Activated CD4-positive, CD25-positive, alpha-beta regulatory T cell treated with anti-CD3 and anti-CD28 coated beads, Interleukin-2, amount 50 U/mL, for 72 hours (primary cell): ENCODE data around the gene PDE4B.

ENCODE experiments used
- DNase-seq: peaks from one replicate; pipeline ENCODE4 v3.0.0; 2021

PDE4B gene

DNA sequence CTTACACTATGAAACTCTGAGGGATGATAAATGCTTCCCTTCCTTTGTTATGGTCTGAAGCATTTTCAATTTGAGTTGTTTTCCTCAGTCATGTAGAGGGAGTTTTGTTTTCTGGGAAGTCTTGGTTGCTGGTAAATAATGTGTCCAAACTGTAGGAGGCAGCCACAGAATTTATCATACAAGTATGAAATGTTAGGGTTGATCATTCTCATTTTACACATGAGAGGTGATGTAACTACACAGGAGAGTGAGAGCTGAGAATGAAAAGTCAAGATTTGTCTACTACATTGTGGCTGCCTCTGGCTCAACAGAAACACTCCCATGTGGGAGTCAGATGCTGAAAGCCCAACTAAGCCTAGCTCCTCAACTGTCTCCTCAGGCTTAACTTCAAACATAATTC lies 558.8 kb downstream of the PDE4B start:
- no peak for DNase-seq

DNA sequence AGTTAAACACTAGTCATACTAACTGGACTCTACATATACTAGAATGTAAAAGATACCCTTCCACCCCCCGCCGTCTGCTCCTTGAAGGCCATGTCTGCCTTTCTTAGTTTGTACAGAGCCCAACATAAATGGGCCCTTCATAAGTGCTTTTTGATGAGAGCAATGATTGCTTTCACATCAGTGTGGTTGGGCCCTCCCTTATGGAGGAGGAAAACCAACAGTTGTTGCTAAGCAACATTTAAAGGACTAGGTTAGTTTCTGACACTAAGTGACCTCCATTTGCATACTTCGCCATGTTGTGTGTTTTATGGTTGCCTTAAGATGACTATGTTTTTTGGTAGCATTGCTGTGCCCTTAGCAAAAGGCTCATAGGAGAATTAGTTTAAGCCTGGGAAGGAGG lies 559.2 kb downstream of the PDE4B start:
- DNase-seq, result no peak

DNA sequence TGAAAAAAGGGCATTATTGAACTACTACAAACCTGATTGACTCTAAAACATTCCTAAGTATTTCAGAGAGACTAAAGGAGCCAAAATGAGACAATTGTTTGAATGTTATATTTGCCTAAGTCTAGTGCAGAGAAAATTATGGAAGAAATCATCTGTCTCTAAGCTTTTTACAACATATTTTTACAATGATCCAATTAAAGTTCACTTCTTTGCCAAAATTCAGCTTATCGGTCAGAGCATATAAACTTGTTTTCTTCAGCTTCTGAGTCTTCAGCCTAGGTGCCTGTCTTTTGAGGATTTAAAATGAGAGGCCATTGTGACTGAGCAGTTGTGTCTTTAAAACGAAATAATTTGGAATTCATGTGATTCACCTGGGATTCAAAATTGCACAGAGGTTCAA lies 560.1 kb downstream of the PDE4B start:
- no peak for DNase-seq

DNA sequence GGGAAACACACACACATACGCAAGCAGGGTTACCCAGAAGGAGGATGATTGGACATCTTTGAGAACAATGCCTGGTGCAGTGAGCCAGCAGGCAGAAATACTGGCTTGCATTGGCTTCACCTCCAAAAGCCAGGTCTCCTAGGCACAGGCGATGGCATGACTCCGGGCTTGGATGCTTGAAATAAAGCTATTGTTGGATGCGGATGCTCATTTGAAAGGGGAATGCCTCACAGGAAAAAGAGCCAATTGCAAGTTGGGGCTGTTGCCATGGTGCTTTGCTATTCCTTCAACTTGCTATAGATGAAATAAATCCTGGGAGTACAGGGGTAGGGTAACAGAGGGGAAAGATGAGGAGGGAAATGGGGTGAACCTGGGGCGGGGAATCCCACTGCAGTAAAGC lies 560.6 kb downstream of the PDE4B start:
- no peak for DNase-seq

DNA sequence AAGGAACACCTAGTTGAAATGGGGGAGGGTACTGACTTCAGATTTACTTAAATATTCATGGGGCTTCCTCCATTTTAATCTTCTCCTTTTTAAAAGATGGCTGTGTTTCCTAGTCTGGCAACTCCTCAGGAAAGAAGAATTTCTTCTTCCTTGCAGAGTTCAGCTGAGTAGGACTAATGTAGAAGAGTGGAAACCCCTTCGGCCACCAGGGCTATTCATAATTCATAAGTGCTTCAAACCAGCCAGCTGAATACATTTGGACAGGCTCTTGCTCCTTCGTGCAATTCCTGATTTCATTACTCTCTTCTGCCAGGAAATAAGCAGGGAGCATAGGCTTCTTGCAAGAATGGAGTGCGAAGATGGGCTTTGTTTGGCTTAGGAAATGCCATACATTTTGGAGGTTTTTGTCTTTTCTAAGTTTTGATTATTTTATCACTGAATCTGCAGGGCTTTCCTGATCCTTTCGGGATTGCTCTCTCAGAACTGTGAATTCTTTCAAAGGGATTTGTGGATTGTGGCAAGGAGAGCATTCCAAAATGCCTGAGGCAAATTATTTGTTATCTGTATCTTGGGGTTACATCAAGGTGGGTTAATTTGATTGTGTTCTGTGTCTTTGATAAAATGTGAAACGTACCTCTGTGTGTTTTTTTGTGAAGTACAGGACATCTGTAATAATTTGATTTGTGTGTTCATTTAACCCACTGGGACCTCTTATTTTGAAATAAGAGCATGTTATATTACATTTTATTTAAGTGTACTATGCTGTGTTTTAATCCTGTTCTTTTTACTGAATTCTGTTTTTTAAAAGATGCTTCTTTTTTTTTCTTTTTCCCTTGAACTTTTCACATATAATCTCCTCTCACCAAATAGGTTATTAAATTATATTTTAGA lies 561.9 kb downstream of the PDE4B start:
- no peak for DNase-seq

DNA sequence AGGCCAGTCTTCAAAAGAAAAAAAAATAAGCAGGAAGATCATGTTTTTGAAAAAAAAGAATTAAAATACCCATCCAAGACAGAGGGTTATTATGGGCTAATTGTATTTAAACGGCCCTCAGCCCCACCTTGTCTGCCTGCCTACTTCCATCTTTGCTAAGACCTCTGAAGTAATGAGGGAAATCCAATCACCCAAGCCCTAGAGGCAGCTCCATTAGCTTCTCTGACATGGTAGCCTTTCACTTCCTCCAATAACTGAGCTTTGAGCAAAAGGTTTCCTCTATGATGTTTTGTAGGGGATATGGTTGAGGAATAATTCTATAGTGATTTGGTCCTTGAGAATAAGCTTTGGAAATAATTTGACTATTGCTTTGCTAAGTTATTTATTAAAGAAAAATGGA lies 563.1 kb downstream of the PDE4B start:
- DNase-seq, result no peak

DNA sequence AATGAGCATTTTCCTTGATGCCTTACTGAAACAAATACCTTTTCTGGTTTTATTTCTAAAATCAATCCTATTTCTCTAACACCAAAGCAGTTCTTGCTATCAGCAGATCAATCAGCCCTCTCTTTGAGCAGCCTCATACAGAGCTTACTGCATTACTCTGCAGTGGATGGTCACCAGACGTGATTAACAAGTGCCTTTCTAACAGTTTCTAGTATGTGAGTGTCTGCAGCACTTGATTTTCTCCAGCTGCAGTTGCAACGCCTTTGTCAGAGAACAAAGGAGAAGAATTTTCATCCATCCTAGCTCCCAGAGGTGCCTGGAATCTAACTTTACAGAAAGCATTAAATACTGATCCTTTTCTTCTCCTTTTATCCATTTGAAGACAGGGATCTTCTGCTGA lies 563.9 kb downstream of the PDE4B start:
- no peak for DNase-seq

DNA sequence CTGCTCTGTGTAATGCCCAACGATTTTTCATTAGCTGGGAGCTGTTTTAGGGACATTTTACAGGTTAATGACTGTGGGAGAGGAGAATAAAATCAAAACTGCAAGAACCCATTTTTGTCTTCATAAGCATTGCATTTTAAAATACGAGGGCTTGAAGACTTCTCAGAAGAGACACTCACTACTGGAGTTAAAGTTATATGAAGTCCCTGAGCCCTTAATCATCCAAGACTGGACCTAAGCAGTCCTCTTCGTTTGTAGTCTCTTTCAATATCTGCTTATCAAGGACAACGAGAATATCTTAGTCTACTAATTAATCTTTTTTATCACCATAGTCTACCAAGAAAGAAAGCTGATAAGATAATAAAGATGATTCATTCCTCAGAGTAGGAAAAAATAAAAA lies 564.3 kb downstream of the PDE4B start:
- DNase-seq, result no peak

DNA sequence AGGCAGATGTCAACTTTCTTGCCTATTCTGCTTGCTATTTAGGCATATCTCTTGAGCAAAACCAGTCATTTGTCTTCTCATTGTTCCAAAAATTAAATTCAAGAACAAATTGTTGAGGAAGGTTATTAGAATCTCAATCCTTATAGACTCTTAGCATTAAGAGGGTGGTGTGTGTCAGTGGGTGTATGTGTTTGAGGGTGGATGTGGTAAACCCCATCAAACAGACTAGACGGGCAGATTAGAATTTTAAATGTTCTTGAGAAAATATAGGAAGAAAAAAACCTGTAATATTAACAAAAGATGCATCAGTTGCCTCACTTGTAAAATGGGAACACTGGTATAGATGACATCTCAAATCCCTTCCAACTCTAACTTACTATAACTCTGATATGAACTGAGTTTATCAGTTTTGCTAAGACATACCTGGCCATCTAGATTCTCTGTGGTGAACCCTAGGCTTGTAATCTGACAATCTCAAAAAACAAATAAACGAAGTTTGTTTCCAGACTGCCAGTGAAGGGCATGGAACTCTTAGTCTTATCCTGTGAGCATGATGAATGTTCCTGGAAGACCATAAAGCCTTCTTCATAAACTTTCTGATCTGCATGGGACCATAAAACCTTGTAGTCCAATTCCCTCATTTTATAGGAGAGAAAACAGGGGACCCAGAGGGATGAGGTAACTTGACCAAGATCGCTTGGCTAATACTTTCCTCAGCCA lies 564.9 kb downstream of the PDE4B start:
- no peak for DNase-seq

DNA sequence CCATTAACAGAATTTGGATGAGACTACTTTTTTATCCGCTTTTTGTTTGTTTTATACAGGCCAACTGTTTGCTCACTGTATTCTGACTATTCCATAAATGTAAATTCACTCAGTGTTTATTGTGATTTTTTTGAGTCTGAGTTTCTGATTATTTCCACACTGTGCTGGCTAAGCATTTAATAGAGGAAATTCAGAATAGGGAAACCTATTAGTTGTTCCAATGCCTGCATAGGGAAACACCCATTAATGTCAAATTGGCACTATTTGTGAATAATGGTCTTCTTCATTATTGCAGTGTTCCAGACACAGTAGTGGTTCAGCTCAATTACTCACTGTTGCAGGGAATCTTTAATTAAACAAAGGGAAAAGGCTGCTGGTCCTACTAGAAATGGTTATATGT lies 566.6 kb downstream of the PDE4B start:
- DNase-seq, result no peak

DNA sequence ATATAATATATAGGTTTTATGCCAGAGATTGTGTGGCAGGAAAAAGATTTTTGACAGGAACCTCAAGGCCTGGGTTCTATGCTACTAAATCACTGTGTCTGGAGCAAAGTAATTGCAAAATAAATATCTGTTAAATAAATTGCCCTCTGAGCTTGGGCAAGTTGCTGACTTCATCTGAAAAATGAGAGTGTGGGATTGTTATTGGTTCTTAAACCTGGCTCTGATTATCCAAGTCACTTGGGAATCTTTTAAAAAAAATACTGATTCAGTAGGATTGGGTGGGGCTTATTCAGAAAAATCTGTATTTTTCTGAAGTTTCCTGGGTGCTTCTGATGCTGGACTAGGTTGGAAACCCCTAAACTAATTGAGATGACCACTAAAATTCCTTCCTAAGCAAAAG lies 567.1 kb downstream of the PDE4B start:
- no peak for DNase-seq

DNA sequence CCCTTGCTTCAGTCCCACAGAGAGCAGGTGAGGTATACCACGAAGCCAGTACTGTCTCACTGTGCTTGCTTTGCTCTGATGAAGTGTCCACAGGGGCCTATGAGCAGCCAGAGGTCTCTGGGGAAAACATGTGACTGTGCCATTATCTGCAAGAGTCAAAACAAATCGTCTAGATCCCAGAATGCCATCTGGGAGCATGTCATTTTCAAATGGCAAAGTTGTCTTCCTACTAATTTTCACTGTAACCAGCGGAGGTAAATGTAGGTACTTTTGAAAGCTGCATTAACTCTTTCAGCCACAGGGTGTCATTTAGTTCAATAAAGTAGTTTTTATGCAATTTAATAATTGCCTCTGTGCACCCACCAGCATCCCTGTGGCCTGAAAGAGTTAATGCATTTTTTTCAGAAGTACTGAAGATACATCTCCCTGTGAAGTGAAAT lies 567.6 kb downstream of the PDE4B start:
- no peak for DNase-seq

DNA sequence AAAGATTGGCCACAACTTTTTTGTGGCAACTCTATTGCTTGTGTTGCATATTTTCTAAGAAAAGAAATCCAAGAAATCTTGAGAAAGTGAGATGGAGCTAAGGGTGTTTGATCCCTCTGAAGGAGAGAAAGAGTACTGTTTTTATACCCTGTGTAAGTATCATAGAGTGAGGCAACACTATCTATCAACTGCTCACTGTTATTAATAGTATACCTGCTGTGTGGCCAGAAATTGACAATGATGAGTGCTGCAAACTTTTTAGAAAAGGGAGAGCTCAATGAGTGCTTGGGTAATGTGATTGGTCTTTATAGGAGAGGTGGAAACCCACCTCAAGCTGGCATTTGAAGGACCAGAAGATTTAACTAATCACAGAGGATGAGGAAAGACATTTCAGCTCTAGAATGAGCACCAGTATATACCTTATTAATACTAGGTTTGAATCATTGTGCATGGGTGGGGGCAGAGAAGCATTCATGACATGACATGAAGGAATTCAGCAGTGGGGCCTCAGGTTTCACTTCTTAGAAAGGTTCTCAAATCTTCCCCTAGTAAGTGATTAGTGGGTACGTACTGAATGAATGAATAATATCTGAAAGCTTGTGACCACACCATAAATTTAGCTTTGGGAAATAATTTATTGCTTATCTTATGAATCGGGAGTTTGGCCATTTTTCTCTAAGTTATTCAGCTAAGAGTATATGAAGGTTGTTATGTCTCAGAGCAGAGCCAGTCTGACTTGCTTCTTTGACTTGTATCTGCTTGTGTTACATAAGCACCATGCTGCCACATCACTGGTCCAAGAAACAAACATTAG lies 572.1 kb downstream of the PDE4B start:
- DNase-seq, result no peak

DNA sequence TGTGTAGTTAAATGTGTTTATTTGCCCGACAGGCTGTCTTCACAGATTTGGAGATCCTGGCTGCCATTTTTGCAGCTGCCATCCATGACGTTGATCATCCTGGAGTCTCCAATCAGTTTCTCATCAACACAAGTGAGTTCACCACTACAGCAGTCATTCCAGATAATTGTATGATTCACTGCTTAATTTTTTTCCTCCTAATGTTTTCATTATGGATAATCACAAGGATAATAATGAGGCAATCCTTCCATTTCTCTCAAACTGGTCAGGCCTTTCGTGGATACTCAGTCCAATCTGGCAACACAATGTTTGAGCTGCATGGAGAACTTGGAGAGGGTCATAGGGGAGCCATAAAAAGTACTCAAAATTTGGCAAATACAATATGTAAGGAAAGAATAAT lies 572.9 kb downstream of the PDE4B start:
- DNase-seq, result no peak

DNA sequence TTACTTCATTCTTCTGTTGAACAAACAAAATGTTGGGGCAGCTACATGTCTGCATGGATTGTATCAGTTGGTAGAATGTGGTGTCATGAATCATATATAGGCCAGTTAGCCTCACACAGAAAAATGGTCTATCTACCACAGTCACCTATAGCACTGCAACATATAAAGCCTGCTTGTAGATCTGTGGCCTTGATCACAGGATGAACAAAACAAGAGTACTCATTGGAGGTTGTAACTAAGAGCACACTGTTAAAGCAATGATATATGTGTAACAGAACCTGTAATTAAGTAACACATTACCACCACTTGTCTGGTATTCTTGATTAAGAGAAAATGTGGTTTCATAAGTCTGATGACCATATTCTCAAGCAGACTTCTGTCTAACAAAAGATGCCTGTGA lies 573.9 kb downstream of the PDE4B start:
- no peak for DNase-seq

DNA sequence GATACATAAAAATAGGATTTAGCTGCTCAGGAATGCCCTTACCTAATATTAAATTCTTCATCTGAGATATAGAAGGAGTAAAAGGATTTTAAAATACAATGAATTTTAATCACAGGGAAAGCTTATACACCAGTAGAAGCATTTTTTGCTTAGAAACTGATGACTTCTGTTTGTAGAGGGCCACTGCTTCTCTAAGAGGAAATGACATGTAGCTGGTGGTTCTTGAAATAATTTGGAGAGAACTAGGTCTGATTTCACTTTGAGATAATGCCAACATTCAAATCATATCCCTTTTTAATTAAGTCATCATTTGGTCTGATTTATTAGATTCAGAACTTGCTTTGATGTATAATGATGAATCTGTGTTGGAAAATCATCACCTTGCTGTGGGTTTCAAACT lies 574.7 kb downstream of the PDE4B start:
- no peak for DNase-seq

DNA sequence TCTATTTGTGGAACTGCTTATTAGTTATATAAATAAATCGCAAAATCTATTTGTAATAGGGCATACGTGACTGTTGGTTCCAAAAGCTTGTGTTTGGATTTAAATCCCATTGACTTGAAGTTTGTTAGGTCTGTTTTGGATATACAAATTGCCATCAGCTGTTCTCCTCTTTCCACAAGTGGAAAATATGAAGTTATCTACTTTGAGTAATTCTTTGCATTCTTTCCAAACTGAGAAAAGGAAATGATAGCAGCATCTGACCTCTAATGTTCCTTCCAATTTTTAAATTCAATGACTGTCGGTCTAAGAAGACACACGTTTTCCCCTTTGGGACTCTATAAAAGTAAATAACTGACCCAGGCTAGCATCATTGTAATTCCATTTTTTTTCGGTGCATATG lies 575.6 kb downstream of the PDE4B start:
- no peak for DNase-seq

DNA sequence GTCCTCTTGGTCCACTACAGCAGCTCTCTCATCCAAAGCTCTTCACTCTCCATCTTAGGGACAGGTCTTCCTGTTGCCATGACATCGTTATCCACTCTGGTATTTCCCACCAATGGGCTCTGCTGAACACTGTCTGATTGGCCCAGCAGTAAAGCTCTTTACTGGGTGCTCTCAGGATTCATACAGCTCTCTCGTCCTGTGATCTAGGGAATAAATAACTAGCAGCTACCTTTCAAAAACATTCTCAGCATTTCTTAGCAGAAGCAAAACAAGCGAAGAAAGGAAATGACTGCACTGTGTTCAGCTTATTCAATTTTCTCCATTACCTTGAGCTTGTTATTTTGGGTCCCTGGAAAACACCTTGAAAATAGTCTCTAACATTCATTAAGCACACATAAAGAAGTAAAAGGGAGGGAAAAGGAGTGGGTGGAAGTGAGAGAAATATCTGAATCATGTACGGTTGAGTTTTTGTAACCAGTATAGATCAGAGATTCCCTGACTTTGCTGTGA lies 577.8 kb downstream of the PDE4B start:
- no peak for DNase-seq

DNA sequence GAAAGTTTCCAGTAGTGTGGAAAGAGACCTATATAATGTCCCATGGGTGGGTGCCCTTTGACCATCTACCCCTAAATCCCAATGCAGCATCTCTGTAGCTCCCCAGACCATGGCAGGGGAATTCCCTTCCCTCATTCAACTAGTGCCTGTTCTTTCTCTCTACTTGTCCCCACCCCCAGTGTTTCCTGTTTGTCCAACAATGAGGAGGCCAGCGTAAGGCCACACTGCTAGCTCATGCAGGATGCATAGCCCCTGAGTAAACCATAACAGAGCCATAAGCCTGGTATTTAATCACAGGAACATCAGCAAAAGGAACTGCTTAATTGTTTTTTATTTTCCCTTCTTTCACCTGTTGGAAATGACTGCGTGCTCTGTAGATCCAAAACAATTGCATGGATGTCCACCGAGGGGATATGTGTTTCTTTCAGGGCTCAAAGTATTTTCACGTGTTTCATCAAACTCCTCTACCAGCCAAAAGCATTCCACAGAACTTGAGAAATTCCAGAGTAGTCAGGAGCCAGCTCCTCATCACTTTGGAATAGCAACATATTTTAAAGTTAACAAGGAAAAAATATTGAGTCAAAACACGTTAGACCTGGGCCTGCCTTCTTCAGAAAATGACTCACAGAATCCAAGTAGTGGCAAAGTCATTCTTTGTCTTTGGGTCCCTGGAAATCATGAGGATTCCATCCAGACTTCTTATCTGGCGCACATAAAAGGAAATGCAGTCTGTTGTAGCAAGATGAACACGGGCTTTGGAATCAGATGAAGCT lies 578.7 kb downstream of the PDE4B start:
- DNase-seq, result no peak

DNA sequence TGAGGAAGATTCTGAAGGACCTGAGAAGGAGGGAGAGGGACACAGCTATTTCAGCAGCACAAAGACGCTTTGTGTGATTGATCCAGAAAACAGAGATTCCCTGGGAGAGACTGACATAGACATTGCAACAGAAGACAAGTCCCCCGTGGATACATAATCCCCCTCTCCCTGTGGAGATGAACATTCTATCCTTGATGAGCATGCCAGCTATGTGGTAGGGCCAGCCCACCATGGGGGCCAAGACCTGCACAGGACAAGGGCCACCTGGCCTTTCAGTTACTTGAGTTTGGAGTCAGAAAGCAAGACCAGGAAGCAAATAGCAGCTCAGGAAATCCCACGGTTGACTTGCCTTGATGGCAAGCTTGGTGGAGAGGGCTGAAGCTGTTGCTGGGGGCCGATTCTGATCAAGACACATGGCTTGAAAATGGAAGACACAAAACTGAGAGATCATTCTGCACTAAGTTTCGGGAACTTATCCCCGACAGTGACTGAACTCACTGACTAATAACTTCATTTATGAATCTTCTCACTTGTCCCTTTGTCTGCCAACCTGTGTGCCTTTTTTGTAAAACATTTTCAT lies 579.9 kb downstream of the PDE4B start:
- DNase-seq, result no peak

DNA sequence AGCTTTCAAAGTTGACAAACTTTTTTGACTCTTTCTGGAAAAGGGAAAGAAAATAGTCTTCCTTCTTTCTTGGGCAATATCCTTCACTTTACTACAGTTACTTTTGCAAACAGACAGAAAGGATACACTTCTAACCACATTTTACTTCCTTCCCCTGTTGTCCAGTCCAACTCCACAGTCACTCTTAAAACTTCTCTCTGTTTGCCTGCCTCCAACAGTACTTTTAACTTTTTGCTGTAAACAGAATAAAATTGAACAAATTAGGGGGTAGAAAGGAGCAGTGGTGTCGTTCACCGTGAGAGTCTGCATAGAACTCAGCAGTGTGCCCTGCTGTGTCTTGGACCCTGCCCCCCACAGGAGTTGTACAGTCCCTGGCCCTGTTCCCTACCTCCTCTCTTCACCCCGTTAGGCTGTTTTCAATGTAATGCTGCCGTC lies 580.5 kb downstream of the PDE4B start:
- DNase-seq, result no peak

DNA sequence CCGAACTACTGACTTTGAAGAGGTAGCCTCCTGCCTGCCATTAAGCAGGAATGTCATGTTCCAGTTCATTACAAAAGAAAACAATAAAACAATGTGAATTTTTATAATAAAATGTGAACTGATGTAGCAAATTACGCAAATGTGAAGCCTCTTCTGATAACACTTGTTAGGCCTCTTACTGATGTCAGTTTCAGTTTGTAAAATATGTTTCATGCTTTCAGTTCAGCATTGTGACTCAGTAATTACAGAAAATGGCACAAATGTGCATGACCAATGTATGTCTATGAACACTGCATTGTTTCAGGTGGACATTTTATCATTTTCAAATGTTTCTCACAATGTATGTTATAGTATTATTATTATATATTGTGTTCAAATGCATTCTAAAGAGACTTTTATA lies 581.5 kb downstream of the PDE4B start:
- no peak for DNase-seq
